Endometrial microvascular endothelial cells (primary cell): ENCODE data around the gene STK32A. TPM values are rescaled to one million over a fixed set of nuclear protein-coding genes. Genes with fewer than 3 reads are reported as not detected.

Experiments
- in situ Hi-C: cut with HindIII; loops from 2 replicates; pipeline ENCODE4 v1.10.0; 2017; ENCODE audit warnings: low sequenced_read_pairs, low pct_unique_long_range_greater_than_20kb; ENCODE audit errors: inconsistent ontology term
- total RNA-seq: library from RNA; depleted of rRNA; stranded (reverse); fragments of >200 nt; gene quantifications from one replicate; pipeline ENCODE4 v1.2.3, GENCODE V29; 2015; ENCODE audit errors: inconsistent ontology term

STK32A gene
- total RNA-seq, 1 donor from 2014 or later: not detected

DNA sequence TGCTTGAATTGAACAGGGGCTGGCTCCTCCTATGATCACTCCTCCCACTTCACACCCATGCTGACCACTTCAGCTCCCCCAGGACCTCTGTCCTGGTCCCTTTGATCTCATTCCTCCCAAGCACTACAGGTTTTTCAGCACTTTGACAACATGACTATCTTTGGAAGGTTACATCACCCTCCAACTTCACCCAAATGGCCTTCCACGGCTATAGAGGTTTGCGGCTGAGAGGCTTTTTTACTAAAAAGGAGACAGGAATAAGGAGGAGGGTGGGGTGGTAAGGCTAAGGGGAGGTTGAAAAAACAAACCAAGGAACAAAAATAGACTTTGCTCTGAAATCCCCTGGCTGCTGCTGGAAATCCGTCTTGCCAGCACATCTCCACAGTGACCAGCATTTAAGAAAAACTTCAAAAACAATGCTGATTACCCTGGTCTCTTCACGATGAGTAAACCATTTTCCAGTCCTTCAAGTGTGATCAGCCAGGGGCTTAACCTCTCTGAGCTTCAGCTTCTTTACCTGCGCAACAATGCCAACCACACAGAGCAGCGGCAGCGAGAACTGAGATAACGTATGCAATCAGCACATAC, 172.4 kb downstream of the STK32A start:
- in situ Hi-C loops: no loop called here

DNA sequence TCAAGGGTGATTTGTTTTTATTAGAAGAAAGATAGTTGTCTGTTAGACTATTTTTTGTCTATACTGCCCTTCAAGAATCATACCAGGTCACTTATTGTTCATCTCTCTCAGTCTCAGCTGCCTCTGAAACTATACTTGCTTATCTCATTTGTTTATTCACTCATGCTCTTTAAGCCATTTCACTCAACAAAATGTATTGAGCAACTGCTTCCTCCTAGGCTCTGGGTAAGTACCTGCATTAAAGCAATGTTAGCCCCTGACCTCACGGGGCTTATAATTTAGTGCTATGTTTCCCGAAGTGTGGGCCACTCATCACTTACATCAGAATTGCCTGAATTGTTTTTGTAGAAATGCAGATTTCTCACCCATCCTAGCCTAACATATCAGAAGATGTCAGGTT, 174.2 kb downstream of the STK32A start:
- in situ Hi-C loops: no loop called here

DNA sequence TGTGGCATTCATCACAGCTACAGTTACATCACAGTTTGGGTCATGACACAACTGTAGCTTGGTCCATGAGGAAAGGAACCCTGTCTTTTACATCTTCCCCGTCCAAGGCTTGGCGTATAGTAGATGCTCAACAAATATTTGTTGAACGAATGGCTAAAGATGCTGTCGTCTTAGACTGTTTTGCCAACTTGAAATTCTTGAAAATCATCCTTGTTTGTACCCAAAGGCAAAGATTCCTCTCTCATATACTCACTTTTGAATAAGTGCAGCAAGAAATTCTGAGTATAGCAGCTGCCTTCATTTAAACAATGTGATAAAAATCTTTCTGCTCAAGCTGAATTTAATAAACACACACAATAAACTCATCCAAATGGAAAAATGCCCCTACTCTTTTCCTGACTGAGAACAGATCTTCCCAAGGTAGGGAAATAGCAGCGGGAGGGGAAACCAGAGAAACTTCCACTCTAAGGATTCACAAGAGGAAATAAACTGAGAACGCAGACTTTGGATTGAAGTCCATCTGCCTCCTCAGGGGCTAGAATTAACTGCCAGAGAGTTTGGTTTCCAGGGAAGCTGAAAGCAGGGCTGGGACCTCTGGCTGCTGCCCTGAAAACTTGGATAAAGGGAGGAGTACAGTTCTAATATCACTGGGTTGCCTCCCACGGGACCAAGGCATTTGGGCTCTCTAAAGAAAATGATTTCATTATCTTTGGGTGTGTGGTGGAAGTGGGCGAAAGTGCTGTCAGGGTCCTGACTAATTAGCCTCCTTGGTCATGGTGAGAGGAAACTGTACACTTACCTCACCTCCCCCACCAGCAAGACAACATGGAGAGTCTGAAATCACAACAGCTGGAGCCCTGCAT, 175.9 kb downstream of the STK32A start:
- in situ Hi-C loops: no loop called here

GRCh38 chr5:147411359-147412319, 176.8 kb downstream of the STK32A start:
- in situ Hi-C loops: no loop called here

- in situ Hi-C loops: no loop called here
These were observed 177.7 kb downstream of the STK32A start for GRCh38 chr5:147412561-147412960.

- in situ Hi-C loops: no loop called here
These were observed 178.4 kb downstream of the STK32A start for GRCh38 chr5:147413266-147413665.

GRCh38 chr5:147415651-147416050, 180.8 kb downstream of the STK32A start:
- in situ Hi-C loops: no loop called here

GRCh38 chr5:147417135-147417813, 182.4 kb downstream of the STK32A start:
- in situ Hi-C loops: no loop called here

- in situ Hi-C loops: no loop called here
These were observed 183.8 kb downstream of the STK32A start for GRCh38 chr5:147418613-147419012.

DNA sequence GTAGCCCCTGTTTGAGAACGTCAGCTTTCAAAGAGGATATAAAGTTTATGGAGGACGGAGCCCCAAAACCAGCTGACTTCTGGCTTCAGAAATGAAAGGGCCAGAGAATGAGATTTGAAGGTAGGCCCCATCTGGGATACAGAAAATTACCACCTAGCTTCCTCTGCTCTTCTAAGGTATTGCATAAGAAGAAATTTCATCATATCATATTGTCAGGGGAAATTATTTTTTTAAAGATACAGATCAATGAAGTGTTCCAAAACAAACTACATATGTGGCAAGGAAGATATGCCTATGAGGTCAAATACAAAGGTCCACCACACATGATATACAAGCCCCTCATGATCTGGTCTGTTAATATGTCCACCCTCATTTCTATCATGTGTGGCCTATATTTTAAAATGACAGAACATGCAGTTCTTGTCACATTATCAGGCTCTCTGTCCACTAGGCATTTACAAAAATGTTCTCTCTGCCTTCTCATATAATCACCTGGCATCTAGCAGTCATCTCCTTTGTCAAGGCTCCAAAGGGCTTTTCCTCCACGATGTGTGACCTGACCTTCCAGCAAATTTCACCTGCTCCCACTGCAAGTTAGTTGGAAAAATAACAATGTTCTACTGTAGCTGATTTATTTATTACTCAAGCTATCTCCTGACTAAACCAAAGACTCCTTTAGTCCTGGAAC, 192.0 kb downstream of the STK32A start:
- in situ Hi-C loops: no loop called here

DNA sequence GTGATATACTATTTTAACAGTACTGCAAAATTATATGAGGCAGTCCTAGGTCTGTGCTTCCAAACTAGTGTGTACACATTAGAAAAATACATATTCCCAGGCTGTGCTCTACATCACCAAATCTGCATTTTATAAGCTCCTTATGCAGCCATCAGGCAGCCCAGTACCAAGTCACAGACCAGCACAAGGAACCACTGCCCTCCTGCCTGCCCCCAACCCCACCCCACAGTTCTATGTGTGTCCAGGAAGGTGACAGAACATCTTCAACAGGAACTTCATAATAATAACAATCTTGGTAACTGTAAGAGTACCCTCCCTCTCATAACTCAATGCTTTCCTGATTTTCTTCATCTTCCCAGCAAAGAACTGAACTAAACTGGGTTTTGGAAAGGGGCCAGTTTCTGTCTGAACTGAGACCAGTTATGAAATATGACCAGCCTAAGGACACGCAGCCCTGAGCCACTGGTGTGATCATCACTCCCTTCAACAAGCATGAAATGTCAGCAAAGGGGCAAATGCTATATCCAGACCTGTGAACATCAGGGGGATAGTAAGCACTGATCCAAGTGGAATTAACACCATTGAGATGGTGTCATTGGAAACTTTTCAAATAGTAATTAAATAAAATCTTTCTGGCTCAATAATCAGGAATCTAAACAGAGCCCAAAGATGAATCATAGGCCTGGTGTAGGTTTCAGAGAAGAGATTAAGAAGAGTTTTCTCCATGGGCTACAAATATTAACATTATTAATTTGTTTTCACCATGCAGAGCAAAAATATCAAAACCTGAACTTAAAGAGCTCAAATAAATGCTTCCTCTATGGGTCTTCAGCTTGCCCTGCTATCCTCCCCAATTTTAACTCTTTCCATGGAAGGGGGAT, 192.9 kb downstream of the STK32A start:
- in situ Hi-C loops: no loop called here

GRCh38 chr5:147430628-147431027, 195.8 kb downstream of the STK32A start:
- in situ Hi-C loops: no loop called here

- in situ Hi-C loops: no loop called here
These were observed 196.8 kb downstream of the STK32A start for GRCh38 chr5:147431586-147431985.

DNA sequence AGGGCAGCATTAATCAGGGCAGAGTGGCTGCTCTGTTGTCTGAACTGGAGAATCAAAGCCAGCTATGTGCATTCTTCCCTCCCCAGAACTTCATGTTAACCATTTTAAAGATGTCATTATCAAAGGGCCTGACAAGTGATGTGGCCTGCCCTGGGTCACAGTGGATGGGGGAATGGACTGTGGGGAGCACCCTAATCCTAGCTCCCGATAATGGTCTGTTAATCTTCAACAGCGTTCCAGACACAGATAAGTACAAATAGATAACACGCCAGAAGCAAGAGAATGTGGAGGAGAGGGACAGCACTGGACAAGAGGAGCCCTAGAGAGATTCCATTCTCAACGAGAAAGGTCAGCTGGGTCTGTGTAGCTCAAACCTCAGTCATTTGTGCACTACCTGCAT, 197.5 kb downstream of the STK32A start:
- in situ Hi-C loops: no loop called here

- in situ Hi-C loops: no loop called here
These were observed 199.2 kb downstream of the STK32A start for GRCh38 chr5:147434049-147434448.

GRCh38 chr5:147436596-147436995, 201.8 kb downstream of the STK32A start:
- in situ Hi-C loops: no loop called here

DNA sequence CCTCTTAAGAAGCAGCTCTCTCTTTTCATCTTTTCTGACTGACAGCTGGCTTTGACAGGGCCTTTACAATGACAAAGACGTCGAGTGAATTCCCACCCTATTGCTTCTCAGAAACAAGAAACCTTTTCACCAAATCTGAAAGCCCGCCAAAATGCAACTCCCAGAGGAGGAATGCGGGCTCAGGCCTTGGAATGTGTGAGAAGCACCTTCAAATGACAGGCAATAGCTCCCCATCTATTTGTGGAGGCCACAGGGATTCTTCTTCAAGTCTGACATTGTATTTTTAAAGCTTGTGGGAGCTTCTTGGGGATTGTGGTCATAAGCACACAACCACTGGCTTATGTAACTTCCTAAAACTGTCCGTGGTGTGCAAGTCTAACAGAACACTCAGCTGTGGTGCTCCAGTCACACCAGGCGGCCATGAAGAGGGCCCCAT, 202.4 kb downstream of the STK32A start:
- in situ Hi-C loops: no loop called here
